ENCODE data around the gene RAB17.

DNA sequence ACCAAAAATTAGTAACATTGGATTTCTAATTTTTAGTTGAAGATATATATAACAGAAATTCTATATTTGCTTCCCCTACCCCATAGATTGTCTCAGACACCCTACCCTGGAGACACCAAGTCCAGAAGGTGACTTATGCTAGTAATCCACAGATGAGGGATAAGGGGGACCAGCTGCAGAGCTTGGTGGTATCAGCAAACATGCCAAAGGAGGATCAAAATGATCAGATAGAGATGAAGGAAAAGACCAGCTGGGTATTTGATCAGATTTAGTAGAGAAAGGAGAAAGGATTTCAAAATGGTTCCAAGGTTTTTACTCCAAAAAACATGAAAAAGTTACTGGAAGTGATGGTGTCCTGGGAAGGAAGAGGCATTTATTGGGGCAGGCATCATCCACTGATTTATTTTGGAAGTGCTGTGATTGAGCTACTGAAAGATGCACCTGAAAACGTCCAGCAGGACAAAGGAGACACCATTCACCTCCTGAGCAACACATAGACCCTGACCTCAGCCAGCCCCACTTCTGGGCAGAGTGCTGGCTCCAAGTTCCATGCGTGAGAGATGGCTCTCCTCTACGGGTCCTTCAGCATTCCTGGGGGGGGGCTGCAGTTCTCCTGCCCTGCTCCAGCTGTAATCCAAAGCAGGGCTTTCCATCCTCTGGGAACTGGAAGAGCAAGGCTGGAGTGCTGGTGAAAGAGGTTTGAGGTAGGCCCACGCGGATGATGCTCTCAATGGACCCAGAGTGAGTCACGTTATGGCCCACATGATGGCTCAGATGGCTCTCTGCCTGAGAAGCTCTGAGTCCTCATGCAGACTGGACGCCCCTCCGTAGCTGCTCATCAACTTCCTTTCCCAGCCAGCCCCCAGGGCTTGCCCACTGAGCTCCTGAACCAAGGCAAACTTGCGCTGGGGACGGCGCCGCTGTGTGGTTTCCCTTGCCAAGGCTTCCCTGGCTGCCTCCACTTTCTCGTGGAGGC is 33.2 kb upstream of the RAB17 start:
- TF ChIP-seq POLR2A (IDR thresholded peaks at IDR 0.05; ENCODE audit: borderline replicate concordance, extremely low read depth, insufficient read depth, insufficient read length) = no peak
- TF ChIP-seq CTCF (IDR thresholded peaks at IDR 0.05 in 2 of 3, conservative IDR thresholded peaks at IDR 0.05 in 1 of 3; ENCODE audit: borderline replicate concordance in 1 of 3, insufficient read depth in 1 of 3, low read depth in 2 of 3, low read length in 2 of 3) = no peak
- TF ChIP-seq POLR2AphosphoS5 (IDR thresholded peaks at IDR 0.05; ENCODE audit: low read depth, low read length) = no peak
- TF ChIP-seq REST (IDR thresholded peaks at IDR 0.05; ENCODE audit: low read depth) = no peak
- no peak for TF ChIP-seq SP1 (IDR thresholded peaks at IDR 0.05; ENCODE audit: low read depth)
